SJCRH30 (cell line): ENCODE results near the gene NOL7. TPM values are rescaled to one million over a fixed set of nuclear protein-coding genes. Genes with fewer than 3 reads are reported as not detected.

Experiments used
- DNase-seq, 2 experiments: peaks; one replicate each; pipeline ENCODE4 v3.0.0-alpha.2; 2015 to 2020
- H3K27ac ChIP-seq: fragments of 250-450 bp; sonication (Bioruptor Pico); 2 replicates; pipeline ENCODE4 v1.5.1; 2020; ENCODE audit warnings: mild to moderate bottlenecking, moderate library complexity
- H3K27me3 ChIP-seq: fragments of 250-450 bp; sonication (Bioruptor Pico); 2 replicates; pipeline ENCODE4 v1.5.1; 2020; ENCODE audit warnings: mild to moderate bottlenecking, moderate library complexity
- H3K36me3 ChIP-seq: fragments of 250-450 bp; sonication (Bioruptor Pico); 2 replicates; pipeline ENCODE4 v1.5.1; 2020; ENCODE audit warnings: mild to moderate bottlenecking, moderate library complexity
- H3K4me1 ChIP-seq: fragments of 250-450 bp; sonication (Bioruptor Pico); 2 replicates; pipeline ENCODE4 v1.5.1; 2020; ENCODE audit warnings: mild to moderate bottlenecking, moderate library complexity
- H3K4me3 ChIP-seq: fragments of 250-450 bp; sonication (Bioruptor Pico); 2 replicates; pipeline ENCODE4 v1.5.1; 2020; ENCODE audit warnings: mild to moderate bottlenecking, moderate library complexity
- H3K9me3 ChIP-seq: fragments of 250-450 bp; sonication (Bioruptor Pico); replicated peaks from 2 replicates; pipeline ENCODE4 v1.5.1; 2020; ENCODE audit warnings: mild to moderate bottlenecking, moderate library complexity
- total RNA-seq: library from RNA; depleted of rRNA; stranded (reverse); fragments of >200 nt; shearing (Covaris generic); gene quantifications from 2 replicates; pipeline ENCODE4 v1.2.3, GENCODE V29; 2014

The NOL7 gene
- total RNA-seq, 1 experiment from 2014 or later, result 45.8 TPM

GRCh38 chr6:13614126-13614925, 809 bp upstream of the NOL7 start:
- Histone ChIP-seq H3K27me3 (no peaks in the 10 kb centered on the region), H3K36me3 (peaks cover 15% of the 10 kb centered on the region; the same call in 1 of the 2 replicates), H3K4me1 (peaks cover 3% of the 10 kb centered on the region; the same call in 1 of the 2 replicates), H3K27ac (peak overlapping the region; percentile 94), H3K9me3 (no peaks in the 10 kb centered on the region), H3K4me3 (peak overlapping the region; percentile 79)
- peak; percentile 60 to 70 for DNase-seq

GRCh38 chr6:13615792-13616120, 621 bp downstream of the NOL7 start:
- Histone ChIP-seq H3K36me3 (peaks cover 26% of the 10 kb centered on the region), H3K4me3 (peak overlapping the region; percentile 79), H3K27ac (peak overlapping the region; percentile 94), H3K27me3 (no peaks in the 10 kb centered on the region), H3K4me1 (peaks cover 3% of the 10 kb centered on the region; the same call in 1 of the 2 replicates), H3K9me3 (no peaks in the 10 kb centered on the region)
- DNase-seq, result peak; percentile 13 to 42

GRCh38 chr6:13617066-13617465, 1.9 kb downstream of the NOL7 start:
- no peaks in the 10 kb centered on the region for H3K9me3 ChIP-seq
- peaks cover 3% of the 10 kb centered on the region; the same call in 1 of the 2 replicates for H3K4me1 ChIP-seq
- peaks cover 39% of the 10 kb centered on the region for H3K36me3 ChIP-seq
- no peak overlapping the region for H3K4me3 ChIP-seq
- H3K27me3 ChIP-seq, result no peaks in the 10 kb centered on the region
- no peak for DNase-seq
- H3K27ac ChIP-seq, result no peak overlapping the region

- no peak overlapping the region for H3K4me3 ChIP-seq
- no peak overlapping the region for H3K27ac ChIP-seq
- peak; percentile 3 to 45 for DNase-seq
- H3K27me3 ChIP-seq, result no peaks in the 10 kb centered on the region
- H3K9me3 ChIP-seq, result no peaks in the 10 kb centered on the region
- H3K4me1 ChIP-seq, result no peaks in the 10 kb centered on the region
- H3K36me3 ChIP-seq, result peaks cover 42% of the 10 kb centered on the region
Observed at GRCh38 chr6:13624871-13625288, 9.7 kb downstream of the NOL7 start.

- Histone ChIP-seq H3K27me3 (no peaks in the 10 kb centered on the region), H3K4me3 (no peak overlapping the region), H3K36me3 (peaks cover 8% of the 10 kb centered on the region; the same call in 1 of the 2 replicates), H3K4me1 (no peaks in the 10 kb centered on the region), H3K9me3 (no peaks in the 10 kb centered on the region), H3K27ac (no peak overlapping the region)
- DNase-seq, result no peak
Observed at GRCh38 chr6:13629459-13630116, 14.5 kb downstream of the NOL7 start.

DNA sequence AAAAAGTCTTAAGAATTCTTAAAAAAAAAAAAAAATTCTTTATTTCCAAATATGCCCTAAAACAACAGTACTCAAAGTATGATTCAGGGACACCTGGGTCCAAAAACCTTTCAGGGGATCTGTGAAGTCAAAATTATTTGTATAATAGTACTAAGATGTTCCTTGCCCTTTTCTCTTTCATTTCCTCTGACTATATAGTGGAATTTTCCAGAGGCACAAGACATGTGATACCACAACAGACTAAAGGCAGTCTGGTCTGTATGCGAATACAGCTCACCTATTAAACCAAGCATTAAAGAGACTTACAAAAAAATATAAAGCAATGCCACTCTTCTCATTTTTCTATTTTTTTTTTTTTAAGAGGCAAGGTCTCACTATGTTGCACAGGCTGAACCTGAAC, 15.4 kb downstream of the NOL7 start:
- Histone ChIP-seq H3K36me3 (peaks cover 8% of the 10 kb centered on the region; the same call in 1 of the 2 replicates), H3K4me1 (no peaks in the 10 kb centered on the region), H3K27ac (no peak overlapping the region), H3K9me3 (no peaks in the 10 kb centered on the region), H3K4me3 (no peak overlapping the region), H3K27me3 (no peaks in the 10 kb centered on the region)
- DNase-seq, result no peak

- Histone ChIP-seq H3K27ac (no peak overlapping the region), H3K36me3 (peaks cover 7% of the 10 kb centered on the region; the same call in 1 of the 2 replicates), H3K9me3 (no peaks in the 10 kb centered on the region), H3K27me3 (no peaks in the 10 kb centered on the region), H3K4me3 (no peak overlapping the region), H3K4me1 (no peaks in the 10 kb centered on the region)
- DNase-seq, result no peak
Observed at GRCh38 chr6:13633343-13633742, 18.2 kb downstream of the NOL7 start.

DNA sequence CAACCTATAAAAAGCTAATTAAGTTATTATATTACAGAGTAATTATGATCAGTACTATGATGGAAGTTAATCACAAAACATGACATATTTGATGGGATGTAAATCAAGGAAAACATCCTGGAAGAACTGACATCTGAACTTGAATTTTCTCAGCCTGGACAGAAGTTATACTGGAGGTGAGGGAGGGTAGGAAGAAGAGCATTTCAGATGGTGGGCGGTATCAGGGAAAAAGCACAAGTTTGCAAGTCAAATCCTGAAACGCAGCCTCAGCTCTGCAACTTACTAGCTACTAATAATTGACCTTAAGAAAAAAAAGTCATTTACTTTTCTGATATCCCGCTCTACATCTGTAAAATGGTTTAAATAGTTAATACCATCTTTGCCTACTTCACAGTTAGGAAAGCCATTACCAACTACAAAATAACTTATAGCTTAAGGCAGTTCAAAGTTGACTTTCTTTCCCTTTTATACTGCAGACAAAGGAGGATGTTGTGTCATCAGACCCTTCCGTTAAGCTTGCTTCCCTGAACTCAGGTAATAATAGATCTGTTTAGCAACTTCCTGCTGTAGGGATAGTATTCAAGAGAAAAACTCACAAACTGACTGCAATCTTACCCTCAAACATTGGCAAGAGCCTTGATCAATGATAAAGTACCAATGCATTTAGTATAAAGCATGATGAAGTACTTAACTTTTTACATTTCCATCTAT, 21.0 kb downstream of the NOL7 start:
- Histone ChIP-seq H3K4me1 (no peaks in the 10 kb centered on the region), H3K9me3 (no peaks in the 10 kb centered on the region), H3K27me3 (no peaks in the 10 kb centered on the region), H3K4me3 (no peak overlapping the region), H3K36me3 (peaks cover 2% of the 10 kb centered on the region; the same call in 1 of the 2 replicates), H3K27ac (no peak overlapping the region)
- no peak for DNase-seq

GRCh38 chr6:13638014-13638413, 22.9 kb downstream of the NOL7 start:
- Histone ChIP-seq H3K27ac (no peak overlapping the region), H3K4me3 (no peak overlapping the region)

DNA sequence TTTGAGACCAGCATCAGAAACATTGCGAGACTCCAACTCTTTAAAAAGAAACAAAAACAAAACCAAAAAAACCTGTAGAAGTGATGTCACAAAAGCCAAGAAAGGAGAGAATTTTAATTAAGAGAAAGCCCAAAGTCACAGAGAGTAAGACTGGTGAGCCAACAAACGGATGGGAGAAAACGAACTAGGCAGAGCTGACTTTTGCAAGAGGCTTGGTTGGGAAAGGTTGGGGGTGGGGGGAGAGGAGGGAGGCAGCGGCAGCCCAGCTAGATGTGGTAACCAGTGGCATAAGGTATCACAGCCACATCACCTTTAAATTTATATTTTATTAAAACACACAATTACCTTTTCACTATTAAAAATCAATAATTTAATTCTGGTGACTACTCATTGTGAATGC, 23.5 kb downstream of the NOL7 start:
- DNase-seq, result no peak
- H3K27me3 ChIP-seq, result no peaks in the 10 kb centered on the region
- no peaks in the 10 kb centered on the region; the same call in 1 of the 2 replicates for H3K36me3 ChIP-seq
- H3K4me1 ChIP-seq, result no peaks in the 10 kb centered on the region
- no peak overlapping the region for H3K27ac ChIP-seq
- no peak overlapping the region for H3K4me3 ChIP-seq
- H3K9me3 ChIP-seq, result no peaks in the 10 kb centered on the region

More at GRCh38 chr6:13638014-13638413, 22.9 kb downstream of the NOL7 start:
- no peaks in the 10 kb centered on the region for H3K4me1 ChIP-seq
- DNase-seq, result no peak
- no peaks in the 10 kb centered on the region for H3K9me3 ChIP-seq
- H3K27me3 ChIP-seq, result no peaks in the 10 kb centered on the region
- H3K36me3 ChIP-seq, result no peaks in the 10 kb centered on the region; the same call in 1 of the 2 replicates

DNA sequence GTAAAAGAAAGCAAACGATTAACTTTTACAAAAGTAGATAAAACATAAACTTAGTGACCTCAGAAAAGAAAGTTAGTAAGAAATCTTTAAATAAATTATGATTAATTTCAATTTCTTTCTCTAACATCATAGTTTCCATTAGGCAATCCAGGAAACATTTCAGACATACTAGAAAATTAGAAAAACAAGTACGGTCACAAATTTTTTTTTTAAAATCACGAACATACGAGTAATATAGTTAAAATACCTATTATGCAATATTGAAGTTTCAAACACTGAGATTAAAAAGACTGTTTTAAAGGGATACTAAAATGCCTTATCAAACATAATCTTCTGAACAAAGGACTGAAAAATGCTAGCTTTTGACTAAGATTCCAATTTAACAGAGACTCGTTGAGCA, 26.2 kb downstream of the NOL7 start:
- Histone ChIP-seq H3K4me3 (no peak overlapping the region), H3K27ac (no peak overlapping the region)

DNA sequence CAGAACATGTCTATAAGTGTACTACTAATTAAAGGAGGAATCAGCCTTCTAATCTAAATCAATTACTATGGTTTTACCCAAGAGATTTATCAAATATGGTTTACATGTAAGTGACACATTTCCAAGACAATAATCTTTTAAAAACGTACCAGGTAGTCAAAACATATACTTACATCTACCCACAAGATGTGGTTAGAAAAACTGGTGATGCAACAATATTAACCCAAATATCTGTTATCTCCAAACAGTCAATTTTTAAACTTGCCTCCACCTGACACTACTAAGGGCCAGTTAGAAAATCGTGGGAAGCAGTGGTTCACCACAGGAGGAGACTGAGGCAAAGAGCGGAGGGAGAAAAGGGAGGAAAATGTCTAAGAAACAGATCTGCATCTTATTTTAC, 28.0 kb downstream of the NOL7 start:
- Histone ChIP-seq H3K4me1 (no peaks in the 10 kb centered on the region), H3K27me3 (no peaks in the 10 kb centered on the region), H3K27ac (no peak overlapping the region), H3K9me3 (no peaks in the 10 kb centered on the region), H3K4me3 (no peak overlapping the region), H3K36me3 (peaks cover 5% of the 10 kb centered on the region)
- no peak for DNase-seq

More for the DNA sequence above, 26.2 kb downstream of the NOL7 start:
- no peak for DNase-seq
- Histone ChIP-seq H3K9me3 (no peaks in the 10 kb centered on the region), H3K36me3 (peaks cover 3% of the 10 kb centered on the region), H3K27me3 (no peaks in the 10 kb centered on the region), H3K4me1 (no peaks in the 10 kb centered on the region)

- no peak overlapping the region for H3K27ac ChIP-seq
- no peak overlapping the region for H3K4me3 ChIP-seq
- H3K4me1 ChIP-seq, result no peaks in the 10 kb centered on the region
- H3K9me3 ChIP-seq, result no peaks in the 10 kb centered on the region
- peaks cover 9% of the 10 kb centered on the region; the same call in 1 of the 2 replicates for H3K36me3 ChIP-seq
- no peaks in the 10 kb centered on the region for H3K27me3 ChIP-seq
- DNase-seq, result no peak
Observed at GRCh38 chr6:13648850-13649249, 33.7 kb downstream of the NOL7 start.

DNA sequence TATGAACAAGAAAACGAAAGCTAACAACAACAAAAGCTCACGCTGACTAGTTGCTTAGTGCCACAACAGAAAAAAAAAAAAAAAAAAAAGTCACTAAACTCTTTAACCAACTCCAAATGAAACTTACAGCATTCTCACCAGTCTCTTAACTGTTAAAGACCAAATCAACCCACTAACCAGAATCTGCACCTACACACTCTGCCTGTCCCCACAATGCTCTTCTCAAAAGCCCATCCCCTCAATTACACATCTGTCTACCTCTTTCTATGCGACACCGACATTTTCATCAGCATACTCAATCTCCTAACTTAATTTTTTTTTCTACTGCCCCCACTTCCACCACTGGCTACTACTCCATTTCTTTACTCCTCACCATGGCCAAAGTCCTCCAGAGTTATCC, 34.3 kb downstream of the NOL7 start:
- Histone ChIP-seq H3K36me3 (peaks cover 6% of the 10 kb centered on the region; the same call in 1 of the 2 replicates), H3K4me1 (no peaks in the 10 kb centered on the region), H3K27ac (no peak overlapping the region), H3K4me3 (no peak overlapping the region), H3K27me3 (no peaks in the 10 kb centered on the region), H3K9me3 (no peaks in the 10 kb centered on the region)
- no peak for DNase-seq

DNA sequence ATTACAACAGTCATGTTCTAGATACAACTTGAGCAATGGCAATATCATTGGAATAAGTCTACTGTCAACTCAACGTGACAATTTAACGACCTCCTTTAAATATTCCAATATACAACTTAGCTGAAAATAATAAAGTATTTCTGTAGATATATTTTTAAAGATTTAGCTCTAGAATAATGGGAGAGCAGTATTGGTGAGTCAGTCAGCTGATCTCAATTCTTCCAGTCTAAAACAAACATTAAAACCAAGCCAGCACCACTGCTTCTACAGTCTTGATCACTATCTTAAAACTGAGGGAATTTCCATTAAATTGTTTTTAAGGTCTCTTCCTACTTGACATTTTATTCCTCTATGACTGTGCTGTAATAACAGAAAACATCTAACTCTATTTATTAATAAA, 38.2 kb downstream of the NOL7 start:
- H3K36me3 ChIP-seq, result peaks cover 4% of the 10 kb centered on the region; the same call in 1 of the 2 replicates
- no peaks in the 10 kb centered on the region for H3K4me1 ChIP-seq
- H3K9me3 ChIP-seq, result no peaks in the 10 kb centered on the region
- H3K27me3 ChIP-seq, result no peaks in the 10 kb centered on the region
- no peak overlapping the region for H3K27ac ChIP-seq
- no peak overlapping the region for H3K4me3 ChIP-seq
- DNase-seq, result no peak
